OCI-LY1 (cell line): ENCODE results near the gene MRPL41.
"Not testable (repeated sequence)": the region's sequence is repeated elsewhere in the genome, so short reads cannot be mapped to it uniquely, and the experiment has no call there.

Experiments
- H2AFZ ChIP-seq: fragments of 200-600 bp; sonication (generic), shearing (Covaris generic); 2 replicates; pipeline ENCODE4 v1.6.0; 2014; ENCODE audit warnings: antibody characterized with exemption, mild to moderate bottlenecking, low read length
- H3F3A ChIP-seq: fragments of 200-600 bp; sonication (generic), shearing (Covaris generic); 2 replicates; pipeline ENCODE4 v1.6.0; 2014; ENCODE audit warnings: mild to moderate bottlenecking, antibody characterized with exemption, low read length, moderate library complexity; ENCODE audit not compliant: insufficient read depth
- H3K27ac ChIP-seq: fragments of 200-600 bp; sonication (generic); 2 replicates; pipeline ENCODE4 v1.5.1; 2014; ENCODE audit warnings: low read length, mixed run types, mild to moderate bottlenecking, low read depth; ENCODE audit not compliant: poor library complexity, severe bottlenecking
- H3K27me3 ChIP-seq: fragments of 200-600 bp; sonication (generic); 2 replicates; pipeline ENCODE4 v1.6.0; 2014; ENCODE audit warnings: antibody characterized with exemption, mild to moderate bottlenecking, low read length, moderate library complexity; ENCODE audit not compliant: insufficient read depth
- H3K36me3 ChIP-seq: fragments of 200-600 bp; sonication (generic); 2 replicates; pipeline ENCODE4 v1.6.1; 2014; ENCODE audit warnings: mild to moderate bottlenecking, antibody characterized with exemption, low read length, moderate library complexity, mixed read lengths; ENCODE audit not compliant: insufficient read depth
- H3K4me1 ChIP-seq: fragments of 200-600 bp; sonication (generic); 2 replicates; pipeline ENCODE4 v1.5.1; 2014; ENCODE audit warnings: mild to moderate bottlenecking, low read length, moderate library complexity; ENCODE audit not compliant: insufficient read depth, severe bottlenecking
- H3K4me2 ChIP-seq: fragments of 200-600 bp; sonication (generic), shearing (Covaris generic); 2 replicates; pipeline ENCODE4 v1.6.1; 2014; ENCODE audit warnings: low read length
- H3K4me3 ChIP-seq: fragments of 200-600 bp; sonication (generic); 2 replicates; pipeline ENCODE4 v1.5.1; 2014; ENCODE audit warnings: low read length, low read depth, mild to moderate bottlenecking, mixed read lengths; ENCODE audit not compliant: poor library complexity, severe bottlenecking
- H3K79me2 ChIP-seq: fragments of 200-600 bp; shearing (Covaris generic); 2 replicates; pipeline ENCODE4 v1.6.1; 2016; ENCODE audit warnings: mixed run types, low read length, mixed read lengths; ENCODE audit not compliant: insufficient read depth
- H3K9ac ChIP-seq: fragments of 200-600 bp; sonication (generic), shearing (Covaris generic); 2 replicates; pipeline ENCODE4 v1.6.1; 2014; ENCODE audit warnings: mild to moderate bottlenecking, low read length, mixed read lengths
- H3K9me2 ChIP-seq: fragments of 200-600 bp; sonication (generic), shearing (Covaris generic); 2 replicates; pipeline ENCODE4 v1.6.1; 2014; ENCODE audit warnings: low read depth, mild to moderate bottlenecking, low read length, mixed read lengths
- H3K9me3 ChIP-seq: fragments of 200-600 bp; shearing (Covaris generic); 2 replicates; pipeline ENCODE4 v1.6.1; 2014; ENCODE audit warnings: low read length, mixed read lengths
- H4K20me1 ChIP-seq: fragments of 200-600 bp; sonication (generic), shearing (Covaris generic); 2 replicates; pipeline ENCODE4 v1.6.0; 2016; ENCODE audit warnings: mild to moderate bottlenecking, low read length; ENCODE audit not compliant: insufficient read depth
- CTCF ChIP-seq: fragments of 200-600 bp; sonication (generic), shearing (Covaris generic); IDR thresholded peaks from 2 replicates; pipeline ENCODE4 v1.5.1; 2017; ENCODE audit warnings: mild to moderate bottlenecking, antibody characterized with exemption, low read length, moderate library complexity, mixed read lengths
- EZH2 ChIP-seq: fragments of 200-600 bp; sonication (generic), shearing (Covaris generic); IDR thresholded peaks from 2 replicates; pipeline ENCODE4 v1.8.0; 2017; ENCODE audit warnings: borderline replicate concordance, mixed run types, mild to moderate bottlenecking, antibody characterized with exemption, low read length, moderate library complexity, mixed read lengths

MRPL41 gene

GRCh38 chr9:137534256-137535119 is 17.2 kb upstream of the MRPL41 start:
- Histone ChIP-seq H4K20me1 (no peaks in the 10 kb centered on the region), H3F3A (no peaks in the 10 kb centered on the region), H3K79me2 (no peaks in the 10 kb centered on the region), H3K9me2 (no peaks in the 10 kb centered on the region), H3K4me3 (no peak overlapping the region), H3K27ac (peak overlapping the region; percentile 71), H2AFZ (peak overlapping the region; percentile 52; the same call in 1 of the 2 replicates), H3K4me1 (peaks cover 28% of the 10 kb centered on the region), H3K27me3 (no peaks in the 10 kb centered on the region), H3K9me3 (no peaks in the 10 kb centered on the region), H3K36me3 (no peaks in the 10 kb centered on the region), H3K4me2 (peak overlapping the region; percentile 41; the same call in 1 of the 2 replicates), H3K9ac (peak overlapping the region; percentile 39)
- TF ChIP-seq EZH2: no peak
- TF ChIP-seq CTCF: peak; percentile 60

GRCh38 chr9:137535120-137535428 is 16.6 kb upstream of the MRPL41 start:
- Histone ChIP-seq H3K9me3 (no peaks in the 10 kb centered on the region), H3K9me2 (no peaks in the 10 kb centered on the region), H3K9ac (peak overlapping the region; percentile 39), H3K27ac (peak overlapping the region; percentile 71), H3K79me2 (no peaks in the 10 kb centered on the region), H2AFZ (peak overlapping the region; percentile 52; the same call in 1 of the 2 replicates), H4K20me1 (no peaks in the 10 kb centered on the region), H3K4me1 (peaks cover 28% of the 10 kb centered on the region), H3K4me2 (peak overlapping the region; percentile 41; the same call in 1 of the 2 replicates), H3F3A (no peaks in the 10 kb centered on the region), H3K36me3 (no peaks in the 10 kb centered on the region), H3K27me3 (no peaks in the 10 kb centered on the region), H3K4me3 (no peak overlapping the region)
- TF ChIP-seq EZH2 (no peak), CTCF (no peak)

- not testable (repeated sequence) for H3K79me2 ChIP-seq, H3K36me3 ChIP-seq, H3K9me2 ChIP-seq, H3K9ac ChIP-seq, H3K9me3 ChIP-seq, H3K27me3 ChIP-seq, H4K20me1 ChIP-seq, H3F3A ChIP-seq, H3K4me3 ChIP-seq
- H3K4me2 ChIP-seq: peak overlapping the region; percentile 10; the same call in 1 of the 2 replicates
- peaks cover 28% of the 10 kb centered on the region for H3K4me1 ChIP-seq
- H2AFZ ChIP-seq: peak overlapping the region; percentile 91; the same call in 1 of the 2 replicates
- H3K27ac ChIP-seq: peak overlapping the region; percentile 53
These were observed 15.0 kb upstream of the MRPL41 start for GRCh38 chr9:137536594-137537131.

- H3K27ac ChIP-seq: no peak overlapping the region
- H4K20me1 ChIP-seq: no peaks in the 10 kb centered on the region
- H3K79me2 ChIP-seq: no peaks in the 10 kb centered on the region
- no peaks in the 10 kb centered on the region for H3K9me2 ChIP-seq
- no peak overlapping the region for H3K9ac ChIP-seq
- no peaks in the 10 kb centered on the region for H3F3A ChIP-seq
- H3K4me1 ChIP-seq: peaks cover 28% of the 10 kb centered on the region
- H3K9me3 ChIP-seq: no peaks in the 10 kb centered on the region
- no peak overlapping the region for H3K4me3 ChIP-seq
- H3K4me2 ChIP-seq: no peak overlapping the region
- H3K27me3 ChIP-seq: no peaks in the 10 kb centered on the region
- H3K36me3 ChIP-seq: no peaks in the 10 kb centered on the region
- no peak overlapping the region for H2AFZ ChIP-seq
- TF ChIP-seq EZH2 (no peak), CTCF (no peak)
These were observed 13.6 kb upstream of the MRPL41 start for GRCh38 chr9:137538058-137538457.
